H9 (cell line): ENCODE measurements around the gene UFSP2. TPM values are rescaled to one million over a fixed set of nuclear protein-coding genes. Genes with fewer than 3 reads are reported as not detected.

ENCODE experiments used
- DNase-seq: peaks from one replicate; pipeline ENCODE4 v3.0.0-alpha.2; 2017
- H2AFZ ChIP-seq: one replicate; pipeline ENCODE4 v1.6.1; 2013; ENCODE audit warnings: mild to moderate bottlenecking, low read length, control low read depth, moderate library complexity
- H2AK5ac ChIP-seq: 2 replicates; pipeline ENCODE4 v1.6.1; 2013; ENCODE audit warnings: low read length, control low read depth, mixed read lengths; ENCODE audit not compliant: insufficient read length
- H2BK120ac ChIP-seq: one replicate; pipeline ENCODE4 v1.6.1; 2013; ENCODE audit warnings: low read depth, mild to moderate bottlenecking, low read length, control low read depth, inconsistent platforms; ENCODE audit not compliant: poor library complexity, severe bottlenecking
- H2BK12ac ChIP-seq: 2 replicates; pipeline ENCODE4 v1.6.1; 2013; ENCODE audit warnings: low read length, control low read depth, mixed read lengths, low read depth; ENCODE audit not compliant: insufficient read length
- H2BK15ac ChIP-seq: 2 replicates; pipeline ENCODE4 v1.6.1; 2013; ENCODE audit warnings: low read depth, low read length, control low read depth
- H2BK20ac ChIP-seq: one replicate; pipeline ENCODE4 v1.6.1; 2013; ENCODE audit warnings: low read depth, mild to moderate bottlenecking, low read length, control low read depth, inconsistent platforms; ENCODE audit not compliant: poor library complexity, severe bottlenecking
- H2BK5ac ChIP-seq: 2 replicates; pipeline ENCODE4 v1.6.1; 2013; ENCODE audit warnings: low read length, control low read depth, mixed read lengths; ENCODE audit not compliant: insufficient read length
- H3K14ac ChIP-seq: 2 replicates; pipeline ENCODE4 v1.6.1; 2013; ENCODE audit warnings: low read length, control low read depth; ENCODE audit not compliant: insufficient read depth
- H3K18ac ChIP-seq: 2 replicates; pipeline ENCODE4 v1.6.1; 2013; ENCODE audit warnings: low read depth, mild to moderate bottlenecking, mixed read lengths, low read length, control low read depth; ENCODE audit not compliant: insufficient read length
- H3K23ac ChIP-seq: 2 replicates; pipeline ENCODE4 v1.6.1; 2013; ENCODE audit warnings: low read length, control low read depth, mixed read lengths, low read depth; ENCODE audit not compliant: insufficient read length
- H3K23me2 ChIP-seq: 2 replicates; pipeline ENCODE4 v1.6.1; 2013; ENCODE audit warnings: low read depth, mild to moderate bottlenecking, mixed read lengths, low read length, control low read depth; ENCODE audit not compliant: insufficient read length, poor library complexity, severe bottlenecking
- H3K27ac ChIP-seq: 2 replicates; pipeline ENCODE4 v1.5.1; 2013; ENCODE audit warnings: low read length, control low read depth, mixed read lengths, low read depth; ENCODE audit not compliant: insufficient read length
- H3K27me3 ChIP-seq: 2 replicates; pipeline ENCODE4 v1.6.1; 2013; ENCODE audit warnings: low read length, control low read depth, inconsistent platforms; ENCODE audit not compliant: insufficient read depth
- H3K4ac ChIP-seq: 2 replicates; pipeline ENCODE4 v1.6.1; 2013; ENCODE audit warnings: low read depth, mild to moderate bottlenecking, control low read depth, inconsistent platforms, low read length, moderate library complexity
- H3K4me1 ChIP-seq: 2 replicates; pipeline ENCODE4 v1.6.1; 2013; ENCODE audit warnings: low read length, control low read depth, inconsistent platforms; ENCODE audit not compliant: insufficient read depth
- H3K4me2 ChIP-seq: 2 replicates; pipeline ENCODE4 v1.6.1; 2013; ENCODE audit warnings: low read length, control low read depth, mixed read lengths; ENCODE audit not compliant: insufficient read length, insufficient read depth
- H3K56ac ChIP-seq: 2 replicates; pipeline ENCODE4 v1.6.1; 2013; ENCODE audit warnings: low read depth, mild to moderate bottlenecking, mixed read lengths, low read length, control low read depth; ENCODE audit not compliant: insufficient read length
- H3K79me1 ChIP-seq: 2 replicates; pipeline ENCODE4 v1.6.1; 2013; ENCODE audit warnings: low read depth, mild to moderate bottlenecking, moderate library complexity, low read length, control low read depth, inconsistent platforms; ENCODE audit not compliant: insufficient read depth, poor library complexity, severe bottlenecking
- H3K79me2 ChIP-seq: 2 replicates; pipeline ENCODE4 v1.6.1; 2013; ENCODE audit warnings: low read length, control low read depth, inconsistent platforms; ENCODE audit not compliant: insufficient read depth
- H3K9ac ChIP-seq: 2 replicates; pipeline ENCODE4 v1.6.1; 2013; ENCODE audit warnings: low read length, control low read depth, mixed read lengths; ENCODE audit not compliant: insufficient read length; ENCODE audit errors: extremely low read depth
- H3K9me3 ChIP-seq: one replicate; pipeline ENCODE4 v1.6.1; 2013; ENCODE audit warnings: low read depth, low read length, inconsistent platforms; ENCODE audit not compliant: control insufficient read depth
- H3T11ph ChIP-seq: one replicate; pipeline ENCODE4 v1.6.1; 2013; ENCODE audit warnings: mild to moderate bottlenecking, low read length, control low read depth, inconsistent platforms
- H4K20me1 ChIP-seq: one replicate; pipeline ENCODE4 v1.6.1; 2013; ENCODE audit not compliant: control insufficient read depth, insufficient read length, insufficient read depth
- H4K5ac ChIP-seq: 2 replicates; pipeline ENCODE4 v1.6.1; 2013; ENCODE audit warnings: low read depth, mild to moderate bottlenecking, mixed read lengths, low read length, control low read depth; ENCODE audit not compliant: insufficient read length
- H4K8ac ChIP-seq: replicated peaks from 2 replicates; pipeline ENCODE4 v1.6.1; 2013; ENCODE audit warnings: low read length, control low read depth, mixed read lengths, low read depth; ENCODE audit not compliant: insufficient read length
- H4K91ac ChIP-seq: 2 replicates; pipeline ENCODE4 v1.6.1; 2013; ENCODE audit warnings: low read depth, mild to moderate bottlenecking, moderate library complexity, mixed read lengths, low read length, control low read depth; ENCODE audit not compliant: insufficient read length
- H3K27ac Mint-ChIP-seq, 3 experiments: 2 replicates in 2 of 3; 3 replicates in 1 of 3; pipeline ENCODE4 v1.8.0; 2020 to 2021; ENCODE audit warnings: mixed read lengths in 3 of 3, mild to moderate bottlenecking in 1 of 3, moderate library complexity in 1 of 3
- H3K27me3 Mint-ChIP-seq: 2 replicates; pipeline ENCODE4 v1.8.0; 2021; ENCODE audit warnings: low read depth, mild to moderate bottlenecking, moderate library complexity, mixed read lengths
- H3K36me3 Mint-ChIP-seq, 3 experiments: 2 replicates in 2 of 3; 3 replicates in 1 of 3; pipeline ENCODE4 v1.8.0; 2020 to 2021; ENCODE audit warnings: low read depth in 3 of 3, mixed read lengths in 3 of 3; ENCODE audit not compliant: insufficient read depth in 1 of 3
- H3K4me1 Mint-ChIP-seq, 2 experiments: 2 replicates each; pipeline ENCODE4 v1.8.0; 2020; ENCODE audit warnings: mixed read lengths in 2 of 2
- H3K4me3 Mint-ChIP-seq, 2 experiments: 2 replicates in 1 of 2; 3 replicates in 1 of 2; pipeline ENCODE4 v1.8.0; 2020 to 2021; ENCODE audit warnings: mild to moderate bottlenecking in 2 of 2, mixed read lengths in 2 of 2, moderate library complexity in 1 of 2
- H3K9me3 Mint-ChIP-seq, 2 experiments: 2 replicates in 1 of 2; 3 replicates in 1 of 2; pipeline ENCODE4 v1.8.0; 2020; ENCODE audit warnings: mild to moderate bottlenecking in 2 of 2, mixed read lengths in 2 of 2, moderate library complexity in 1 of 2
- WGBS: extraction: QIAGEN DNeasy Blood & Tissue Kit; methylation state at CpG from one replicate; pipeline ENCODE4 v1.1.7; 2013; ENCODE audit warnings: missing lambda C conversion rate, low lambda C conversion rate, mixed read lengths; ENCODE audit not compliant: insufficient read length; ENCODE audit errors: extremely low coverage; 5-methylcytosine and 5-hydroxymethylcytosine counted together
- total RNA-seq: library from RNA; stranded (reverse); gene quantifications from 2 replicates; pipeline ENCODE4 v1.2.1, GENCODE V29; 2021
- TF ChIP-seq, protein P1 (sequence below): fragments of 200-600 bp; sonication (generic); conservative IDR thresholded peaks from 3 replicates; pipeline ENCODE4 v1.8.0; 2021; ENCODE audit warnings: antibody characterized with exemption, mild to moderate bottlenecking

UFSP2 gene
- total RNA-seq, 1 experiment from 2014 or later: 41.1 TPM

DNA sequence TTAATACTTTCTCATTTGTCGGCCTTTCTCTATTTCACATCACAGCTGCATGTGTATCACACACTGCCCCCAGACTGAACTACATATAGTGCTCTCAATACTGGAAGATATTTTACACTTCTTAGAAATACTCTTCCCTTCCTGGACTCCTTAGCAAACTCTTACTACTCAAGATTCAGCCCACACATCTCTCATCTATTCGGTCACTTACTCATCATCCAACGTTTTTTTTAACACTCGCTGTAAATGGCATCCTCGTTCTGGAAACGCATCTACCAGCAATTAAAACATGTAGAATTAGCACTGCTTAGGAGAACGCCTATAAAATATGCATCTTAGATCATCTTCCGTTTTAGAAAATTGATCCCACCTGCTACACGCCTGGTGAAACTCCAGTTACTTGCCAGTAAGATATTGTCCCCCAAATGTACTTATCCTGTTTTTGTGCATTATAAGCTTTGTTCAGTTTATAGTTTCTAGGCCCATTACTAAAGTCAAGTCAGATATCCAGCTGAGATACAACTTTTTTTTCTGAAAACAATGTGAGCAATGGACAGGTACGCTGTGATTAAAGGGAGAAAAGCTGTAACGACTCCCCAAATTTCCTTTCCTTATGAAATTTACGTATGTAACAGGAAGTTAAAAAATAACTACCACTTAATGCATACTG lies 31.1 kb downstream of the UFSP2 start:
- H3K9ac ChIP-seq: no peak overlapping the region
- no peak overlapping the region for H3K27ac ChIP-seq
- H3K56ac ChIP-seq: no peak overlapping the region
- TF ChIP-seq, protein P1, sequence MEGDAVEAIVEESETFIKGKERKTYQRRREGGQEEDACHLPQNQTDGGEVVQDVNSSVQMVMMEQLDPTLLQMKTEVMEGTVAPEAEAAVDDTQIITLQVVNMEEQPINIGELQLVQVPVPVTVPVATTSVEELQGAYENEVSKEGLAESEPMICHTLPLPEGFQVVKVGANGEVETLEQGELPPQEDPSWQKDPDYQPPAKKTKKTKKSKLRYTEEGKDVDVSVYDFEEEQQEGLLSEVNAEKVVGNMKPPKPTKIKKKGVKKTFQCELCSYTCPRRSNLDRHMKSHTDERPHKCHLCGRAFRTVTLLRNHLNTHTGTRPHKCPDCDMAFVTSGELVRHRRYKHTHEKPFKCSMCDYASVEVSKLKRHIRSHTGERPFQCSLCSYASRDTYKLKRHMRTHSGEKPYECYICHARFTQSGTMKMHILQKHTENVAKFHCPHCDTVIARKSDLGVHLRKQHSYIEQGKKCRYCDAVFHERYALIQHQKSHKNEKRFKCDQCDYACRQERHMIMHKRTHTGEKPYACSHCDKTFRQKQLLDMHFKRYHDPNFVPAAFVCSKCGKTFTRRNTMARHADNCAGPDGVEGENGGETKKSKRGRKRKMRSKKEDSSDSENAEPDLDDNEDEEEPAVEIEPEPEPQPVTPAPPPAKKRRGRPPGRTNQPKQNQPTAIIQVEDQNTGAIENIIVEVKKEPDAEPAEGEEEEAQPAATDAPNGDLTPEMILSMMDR: no peak
- H3K9me3 Mint-ChIP-seq: peaks cover 2 to 3% of the 10 kb centered on the region in 2 experiments; a peak in 4 of 5 replicates
- no peaks in the 10 kb centered on the region for H3K27me3 ChIP-seq
- no peak overlapping the region for H2AFZ ChIP-seq
- H3K79me2 ChIP-seq: no peaks in the 10 kb centered on the region
- no peak overlapping the region for H2BK5ac ChIP-seq
- no peak overlapping the region for H3K4me2 ChIP-seq
- H2BK120ac ChIP-seq: no peak overlapping the region
- no peak overlapping the region for H3K18ac ChIP-seq
- no peak overlapping the region for H3K14ac ChIP-seq
- H3K23me2 ChIP-seq: peaks cover 9% of the 10 kb centered on the region
- H3K4me3 Mint-ChIP-seq: no peak overlapping the region
- no peak overlapping the region for H4K5ac ChIP-seq
- H2AK5ac ChIP-seq: no peak overlapping the region
- peaks cover 2% of the 10 kb centered on the region; the same call in 1 of the 2 replicates for H3K27me3 Mint-ChIP-seq
- peaks cover 0 to 19% (median 13%) of the 10 kb centered on the region in 3 experiments; a peak in 4 of 7 replicates for H3K36me3 Mint-ChIP-seq
- H4K91ac ChIP-seq: no peak overlapping the region
- no peaks in the 10 kb centered on the region for H4K20me1 ChIP-seq
- H3T11ph ChIP-seq: no peak overlapping the region
- no peak overlapping the region for H2BK20ac ChIP-seq
- no peak overlapping the region for H2BK15ac ChIP-seq
- H3K4me1 Mint-ChIP-seq: peaks cover 18 to 22% of the 10 kb centered on the region in 2 experiments
- no peak for DNase-seq
- H2BK12ac ChIP-seq: no peak overlapping the region
- H3K9me3 ChIP-seq: no peaks in the 10 kb centered on the region
- WGBS: no CpG with 5 or more reads among the region's 12 CpGs
- H3K4me1 ChIP-seq: no peaks in the 10 kb centered on the region
- no peak overlapping the region for H4K8ac ChIP-seq
- no peaks in the 10 kb centered on the region for H3K79me1 ChIP-seq
- no peak overlapping the region for H3K23ac ChIP-seq
- no peak overlapping the region for H3K27ac Mint-ChIP-seq
- H3K4ac ChIP-seq: no peak overlapping the region
